ENCODE measurements around the gene TRIM75. TPM values are rescaled to one million over a fixed set of nuclear protein-coding genes. Genes with fewer than 3 reads are reported as not detected.

The TRIM75 gene
- total RNA-seq, 2 donors from 2014 or later = not detected

- Histone ChIP-seq H3K4me1 (ENCODE audit: control insufficient read depth, insufficient read depth, low read length) (no peaks in the 10 kb centered on the region), H3K27ac (ENCODE audit: low read depth, low read length) (no peak within 1 kb of the TSS), H3K27me3 (ENCODE audit: control insufficient read depth, insufficient read depth, low read length, poor library complexity, severe bottlenecking) (no peaks in the 10 kb centered on the region), H3K9ac (ENCODE audit: extremely low read depth, low read length, poor library complexity, severe bottlenecking) (no peak within 1 kb of the TSS), H3K36me3 (ENCODE audit: control insufficient read depth, insufficient read depth, low read length) (no peaks in the 10 kb centered on the region), H3K9me3 (ENCODE audit: control insufficient read depth, low read length) (no peaks in the 10 kb centered on the region), H3K4me3 (ENCODE audit: low read length) (no peak within 1 kb of the TSS)
- Mint-ChIP-seq H3K4me1 (no peaks in the 10 kb centered on the region), H3K36me3 (ENCODE audit: low read depth) (no peaks in the 10 kb centered on the region), H3K27me3 (ENCODE audit: insufficient read depth) (no peaks in the 10 kb centered on the region), H3K27ac (no peak within 1 kb of the TSS), H3K4me3 (no peak within 1 kb of the TSS), H3K9me3 (no peaks in the 10 kb centered on the region)
- 97 to 98% methylated on average over 26 to 41 of the region's 41 CpGs for WGBS, 2 experiments (ENCODE audit: insufficient coverage in 1 of 2, insufficient read length in 1 of 2)
- TF ChIP-seq CTCF (conservative IDR thresholded peaks at IDR 0.05) = no peak
- no peak for DNase-seq
These were observed 22.0 kb upstream of the TRIM75 start, which contains the start of gene TRIM60 for GRCh38 chr4:165031436-165032211. Gene TRIM60, plus strand, starts transcription at chr4:165031999. Its CDS starts 8,074 bp downstream, at chr4:165040073.

- no peaks in the 10 kb centered on the region for H3K27me3 ChIP-seq (ENCODE audit: control insufficient read depth, insufficient read depth, low read length, poor library complexity, severe bottlenecking)
- Mint-ChIP-seq H3K27ac (peak overlapping the region; percentile 37), H3K36me3 (ENCODE audit: low read depth) (no peaks in the 10 kb centered on the region), H3K4me1 (peaks cover 16% of the 10 kb centered on the region), H3K4me3 (no peak overlapping the region), H3K27me3 (ENCODE audit: insufficient read depth) (no peaks in the 10 kb centered on the region), H3K9me3 (peaks cover 2% of the 10 kb centered on the region)
- no peak overlapping the region for H3K27ac ChIP-seq (ENCODE audit: low read depth, low read length)
- peaks cover 3% of the 10 kb centered on the region for H3K4me1 ChIP-seq (ENCODE audit: control insufficient read depth, insufficient read depth, low read length)
- no peaks in the 10 kb centered on the region for H3K9me3 ChIP-seq (ENCODE audit: control insufficient read depth, low read length)
- no peak overlapping the region for H3K4me3 ChIP-seq (ENCODE audit: low read length)
- DNase-seq = peak; percentile 69
- no peak for TF ChIP-seq CTCF (conservative IDR thresholded peaks at IDR 0.05)
- no peak overlapping the region for H3K9ac ChIP-seq (ENCODE audit: extremely low read depth, low read length, poor library complexity, severe bottlenecking)
- H3K36me3 ChIP-seq (ENCODE audit: control insufficient read depth, insufficient read depth, low read length) = no peaks in the 10 kb centered on the region
- 87 to 90% methylated on average over 2 to 5 of the region's 5 CpGs for WGBS, 2 experiments (ENCODE audit: insufficient coverage in 1 of 2, insufficient read length in 1 of 2)
These were observed 5.5 kb upstream of the TRIM75 start for GRCh38 chr4:165048170-165048569.

GRCh38 chr4:165052627-165053026 is 1.0 kb upstream of the TRIM75 start:
- H3K27me3 Mint-ChIP-seq (ENCODE audit: insufficient read depth) = no peaks in the 10 kb centered on the region
- H3K27ac Mint-ChIP-seq = no peak overlapping the region
- H3K9me3 Mint-ChIP-seq = no peaks in the 10 kb centered on the region
- Histone ChIP-seq H3K4me3 (ENCODE audit: low read length) (no peak overlapping the region), H3K9me3 (ENCODE audit: control insufficient read depth, low read length) (no peaks in the 10 kb centered on the region), H3K27ac (ENCODE audit: low read depth, low read length) (no peak overlapping the region), H3K36me3 (ENCODE audit: control insufficient read depth, insufficient read depth, low read length) (no peaks in the 10 kb centered on the region), H3K27me3 (ENCODE audit: control insufficient read depth, insufficient read depth, low read length, poor library complexity, severe bottlenecking) (no peaks in the 10 kb centered on the region), H3K4me1 (ENCODE audit: control insufficient read depth, insufficient read depth, low read length) (peaks cover 3% of the 10 kb centered on the region), H3K9ac (ENCODE audit: extremely low read depth, low read length, poor library complexity, severe bottlenecking) (no peak overlapping the region)
- no peak overlapping the region for H3K4me3 Mint-ChIP-seq
- H3K4me1 Mint-ChIP-seq = peaks cover 16% of the 10 kb centered on the region
- no peak for TF ChIP-seq CTCF (conservative IDR thresholded peaks at IDR 0.05)
- no peak for DNase-seq
- 77 to 82% methylated on average over 3 of the region's 3 CpGs for WGBS, 2 experiments (ENCODE audit: insufficient coverage in 1 of 2, insufficient read length in 1 of 2)
- H3K36me3 Mint-ChIP-seq (ENCODE audit: low read depth) = no peaks in the 10 kb centered on the region
